HepG2 (cell line): ENCODE data around the gene TNIP3. TPM values are rescaled to one million over a fixed set of nuclear protein-coding genes. Genes with fewer than 3 reads are reported as not detected.

ENCODE experiments used
- ATAC-seq: fragments of 200-7000 bp; cut with Tn5 transposase; 3 replicates; pipeline ENCODE4 v1.9.1; 2020; ENCODE audit warnings: mild to moderate bottlenecking, moderate library complexity
- BruUV-seq: library from RNA; stranded (reverse); fragments of 400-500 nt; replicated peaks from 2 replicates; lab custom pipeline; 2021; lab: Mats Ljungman, UMichigan
- CTCF ChIA-PET: fragments of 300-600 bp; formaldehyde crosslinking; extraction: SDS; loops from one replicate; lab custom pipeline; 2021; ENCODE audit warnings: low total read pairs, inconsistent platforms, low intra/inter-chr PET ratio; lab: Yijun Ruan, JAX
- POLR2A ChIA-PET: fragments of 350-600 bp; sonication (Branson Sonifier 250); formaldehyde crosslinking; loops from one replicate; lab custom pipeline; 2020; ENCODE audit warnings: antibody characterized with exemption, inconsistent platforms; lab: Yijun Ruan, JAX
- DNase-seq: peaks from one replicate; pipeline ENCODE4 v3.0.0-alpha.2; 2015; ENCODE audit warnings: low spot score
- FAIRE-seq: peaks from 3 replicates; lab custom pipeline; 2011; peaks lifted over from hg19 to GRCh38; lab: Jason Lieb, UNC
- H2AFZ ChIP-seq: one replicate; pipeline ENCODE4 v1.6.1; 2011; ENCODE audit warnings: low read length, inconsistent platforms
- H3K27ac ChIP-seq: fragments of 300-600 bp; 3 replicates; pipeline ENCODE4 v1.8.0; 2011; ENCODE audit warnings: mixed run types, mild to moderate bottlenecking, mixed read lengths, low read length, inconsistent platforms; ENCODE audit not compliant: insufficient read depth; ENCODE audit errors: extremely low read length
- H3K27me3 ChIP-seq, 2 experiments: fragments of 200-600 bp in 1 of 2; 2 replicates in 1 of 2; 3 replicates in 1 of 2; pipeline versions ENCODE4 v1.6.0 to v1.8.0; 2011; ENCODE audit warnings: low read length in 2 of 2, mild to moderate bottlenecking in 2 of 2, moderate library complexity in 2 of 2, inconsistent platforms in 1 of 2; ENCODE audit not compliant: insufficient read depth in 2 of 2, control insufficient read depth in 1 of 2
- H3K36me3 ChIP-seq, 2 experiments: fragments of 200-600 bp in 1 of 2; replicated peaks in 1 of 2; 2 replicates in 1 of 2; 3 replicates in 1 of 2; pipeline versions ENCODE4 v1.5.1 to v1.8.0; 2011; ENCODE audit warnings: low read length in 2 of 2, inconsistent platforms in 1 of 2; ENCODE audit not compliant: insufficient read depth in 2 of 2, control insufficient read depth in 1 of 2
- H3K4me1 ChIP-seq: 2 replicates; pipeline ENCODE4 v1.5.1; 2012; ENCODE audit warnings: low read length, inconsistent platforms; ENCODE audit not compliant: insufficient read depth
- H3K4me2 ChIP-seq: 2 replicates; pipeline ENCODE4 v1.6.0; 2011; ENCODE audit warnings: low read depth, low read length, inconsistent platforms
- H3K4me3 ChIP-seq, 3 experiments: fragments of 200-600 bp in 1 of 3; sonication (generic), shearing (Covaris generic) in 1 of 3; replicated peaks in 1 of 3; 2 replicates each; pipeline ENCODE4 v1.5.1; 2011 to 2016; ENCODE audit warnings: low read length in 3 of 3, inconsistent platforms in 2 of 3, low read depth in 2 of 3, mild to moderate bottlenecking in 2 of 3, control low read depth in 1 of 3, mixed read lengths in 1 of 3; ENCODE audit not compliant: insufficient read depth in 1 of 3
- H3K79me2 ChIP-seq: one replicate; pipeline ENCODE4 v1.6.1; 2011; ENCODE audit warnings: low read length, inconsistent platforms; ENCODE audit not compliant: insufficient read depth
- H3K9ac ChIP-seq: 2 replicates; pipeline ENCODE4 v1.6.0; 2011; ENCODE audit warnings: mild to moderate bottlenecking, low read depth, low read length, inconsistent platforms; ENCODE audit not compliant: insufficient read depth
- H3K9me3 ChIP-seq: 2 replicates; pipeline ENCODE4 v1.5.1; 2012; ENCODE audit warnings: mild to moderate bottlenecking, low read length
- H4K20me1 ChIP-seq: 2 replicates; pipeline ENCODE4 v1.6.0; 2011; ENCODE audit warnings: inconsistent platforms, mild to moderate bottlenecking, low read length, moderate library complexity; ENCODE audit not compliant: insufficient read depth
- CENPT ChIP-seq: sonication (generic); formaldehyde crosslinking; IDR thresholded peaks from 2 replicates; pipeline ENCODE4 v1.8.0; 2022; ENCODE audit warnings: low read depth, mild to moderate bottlenecking, moderate library complexity, missing genetic modification reagents
- HMGA1 ChIP-seq: sonication (generic); formaldehyde crosslinking; conservative IDR thresholded peaks from 2 replicates; pipeline ENCODE4 v1.4.0; 2020; ENCODE audit warnings: missing genetic modification reagents
- HNRNPK ChIP-seq: fragments of 200-400 bp; formaldehyde crosslinking; IDR thresholded peaks from 2 replicates; pipeline ENCODE4 v1.6.1; 2018; ENCODE audit warnings: low read length, low read depth, moderate library complexity, mild to moderate bottlenecking; ENCODE audit not compliant: poor library complexity, severe bottlenecking
- RCOR2 ChIP-seq: IDR thresholded peaks from 2 replicates; pipeline ENCODE4 v1.6.1; 2016; ENCODE audit warnings: missing biosample characterization, missing genetic modification reagents
- RFXAP ChIP-seq: sonication (generic); formaldehyde crosslinking; IDR thresholded peaks from 2 replicates; pipeline ENCODE4 v1.4.0; 2020; ENCODE audit warnings: missing genetic modification reagents, borderline replicate concordance
- ZNF251 ChIP-seq: sonication (generic); formaldehyde crosslinking; IDR thresholded peaks from 2 replicates; pipeline ENCODE4 v1.9.0; 2021; ENCODE audit warnings: mild to moderate bottlenecking, missing genetic modification reagents
- ZNF382 ChIP-seq: sonication (generic); formaldehyde crosslinking; IDR thresholded peaks from 2 replicates; pipeline ENCODE4 v1.5.0; 2020; ENCODE audit warnings: missing genetic modification reagents, mild to moderate bottlenecking, borderline replicate concordance
- ZNF460 ChIP-seq: sonication (generic); formaldehyde crosslinking; IDR thresholded peaks from 2 replicates; pipeline ENCODE4 v1.5.1; 2020; ENCODE audit warnings: missing genetic modification reagents, mild to moderate bottlenecking, borderline replicate concordance
- in situ Hi-C: cut with HindIII; loops from 2 replicates; pipeline ENCODE4 v1.10.0; 2017; ENCODE audit warnings: low pct_unique_long_range_greater_than_20kb; ENCODE audit not compliant: extremely low pct_ligation_motif_present
- intact Hi-C: fragments of 100-400 bp; cut with micrococcal nuclease; formaldehyde crosslinking; loops from one replicate; pipeline ENCODE4 v1.10.0; 2022; ENCODE audit not compliant: unreplicated experiment
- polyA plus RNA-seq, 8 experiments: library from polyadenylated mRNA; depleted of rRNA in 3 of 8; stranded (reverse) in 7 of 8; unstranded in 1 of 8; fragments of >200 nt; fragmentation: Illumina TruSeq in 4 of 8; extraction: Trizol in 4 of 8; gene quantifications; 2 replicates each; pipeline versions ENCODE4 v1.2.1 to v1.2.3, GENCODE V29; 2011 to 2016; ENCODE audit warnings: low read depth in 4 of 8, missing spikeins in 1 of 8, mixed read lengths in 1 of 8; ENCODE audit not compliant: insufficient read depth in 1 of 8
- total RNA-seq, 5 experiments: library from RNA; depleted of rRNA; stranded (reverse); fragments of >200 nt; fragmentation: Illumina TruSeq; extraction: Trizol; gene quantifications; 2 replicates each; pipeline ENCODE4 v1.2.3, GENCODE V29; 2016; ENCODE audit warnings: low read depth in 1 of 5
- TF ChIP-seq, protein P1 (sequence below): sonication (generic); formaldehyde crosslinking; IDR thresholded peaks from 2 replicates; pipeline ENCODE4 v1.4.0; 2020; ENCODE audit warnings: mild to moderate bottlenecking, missing genetic modification reagents

The TNIP3 gene
- total and polyA plus RNA-seq, 2 of the 13 experiments (the other 11 are each of a cell fraction or from before 2014, with no cell fraction given): not detected

DNA sequence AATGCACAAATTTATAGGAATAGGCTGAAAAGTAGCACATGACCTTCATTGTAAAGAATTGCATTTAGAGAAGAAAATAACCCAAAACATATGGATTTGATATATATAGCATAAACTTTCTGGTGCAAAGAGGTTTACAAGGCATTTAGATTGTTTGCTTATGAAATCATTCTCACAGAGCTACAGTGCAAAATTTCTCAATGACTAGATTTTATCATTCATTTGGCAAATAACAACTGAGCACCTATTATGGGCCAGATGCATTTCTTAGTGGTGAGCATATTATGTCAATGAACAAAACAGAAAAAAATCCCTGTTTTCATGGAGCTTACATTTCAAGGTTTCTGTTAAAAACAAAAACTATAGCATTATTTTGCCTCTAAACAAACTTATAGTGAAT is 34.1 kb upstream of the TNIP3 start:
- no peaks in the 10 kb centered on the region for H3K4me1 ChIP-seq
- no peak overlapping the region for H3K4me2 ChIP-seq
- H4K20me1 ChIP-seq: no peaks in the 10 kb centered on the region
- TF ChIP-seq ZNF382 (no peak), HMGA1 (CRISPR knock-in tag) (no peak), RFXAP (CRISPR knock-in tag) (no peak), ZNF251 (CRISPR knock-in tag) (no peak), RCOR2 (no peak), HNRNPK (no peak), CENPT (CRISPR knock-in tag) (no peak), ZNF460 (CRISPR knock-in tag) (no peak)
- TF ChIP-seq, protein P1, sequence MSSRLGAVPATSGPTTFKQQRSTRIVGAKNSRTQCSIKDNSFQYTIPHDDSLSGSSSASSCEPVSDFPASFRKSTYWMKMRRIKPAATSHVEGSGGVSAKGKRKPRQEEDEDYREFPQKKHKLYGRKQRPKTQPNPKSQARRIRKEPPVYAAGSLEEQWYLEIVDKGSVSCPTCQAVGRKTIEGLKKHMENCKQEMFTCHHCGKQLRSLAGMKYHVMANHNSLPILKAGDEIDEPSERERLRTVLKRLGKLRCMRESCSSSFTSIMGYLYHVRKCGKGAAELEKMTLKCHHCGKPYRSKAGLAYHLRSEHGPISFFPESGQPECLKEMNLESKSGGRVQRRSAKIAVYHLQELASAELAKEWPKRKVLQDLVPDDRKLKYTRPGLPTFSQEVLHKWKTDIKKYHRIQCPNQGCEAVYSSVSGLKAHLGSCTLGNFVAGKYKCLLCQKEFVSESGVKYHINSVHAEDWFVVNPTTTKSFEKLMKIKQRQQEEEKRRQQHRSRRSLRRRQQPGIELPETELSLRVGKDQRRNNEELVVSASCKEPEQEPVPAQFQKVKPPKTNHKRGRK (CRISPR knock-in tag): no peak
- BruUV-seq: no TSS peak
- no peak overlapping the region for H3K4me3 ChIP-seq
- H3K36me3 ChIP-seq: no peaks in the 10 kb centered on the region
- H3K79me2 ChIP-seq: no peaks in the 10 kb centered on the region
- ATAC-seq (no peak), DNase-seq (no peak), FAIRE-seq (no peak)
- no peaks in the 10 kb centered on the region for H3K27me3 ChIP-seq
- no peaks in the 10 kb centered on the region for H3K9me3 ChIP-seq
- in situ Hi-C loops: no loop called here
- POLR2A ChIA-PET: no interaction called here
- no peak overlapping the region for H3K27ac ChIP-seq
- no peak overlapping the region for H3K9ac ChIP-seq
- CTCF ChIA-PET: no interaction called here
- intact Hi-C loops: loop anchor here (10.0 kb wide), 1 partner anchor 537 kb away; no protein-coding TSS in a partner anchor
- H2AFZ ChIP-seq: no peak overlapping the region
